Measurements from ENCODE around the gene TNFSF12.

Gene TNFSF12, protein sequence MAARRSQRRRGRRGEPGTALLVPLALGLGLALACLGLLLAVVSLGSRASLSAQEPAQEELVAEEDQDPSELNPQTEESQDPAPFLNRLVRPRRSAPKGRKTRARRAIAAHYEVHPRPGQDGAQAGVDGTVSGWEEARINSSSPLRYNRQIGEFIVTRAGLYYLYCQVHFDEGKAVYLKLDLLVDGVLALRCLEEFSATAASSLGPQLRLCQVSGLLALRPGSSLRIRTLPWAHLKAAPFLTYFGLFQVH

DNA sequence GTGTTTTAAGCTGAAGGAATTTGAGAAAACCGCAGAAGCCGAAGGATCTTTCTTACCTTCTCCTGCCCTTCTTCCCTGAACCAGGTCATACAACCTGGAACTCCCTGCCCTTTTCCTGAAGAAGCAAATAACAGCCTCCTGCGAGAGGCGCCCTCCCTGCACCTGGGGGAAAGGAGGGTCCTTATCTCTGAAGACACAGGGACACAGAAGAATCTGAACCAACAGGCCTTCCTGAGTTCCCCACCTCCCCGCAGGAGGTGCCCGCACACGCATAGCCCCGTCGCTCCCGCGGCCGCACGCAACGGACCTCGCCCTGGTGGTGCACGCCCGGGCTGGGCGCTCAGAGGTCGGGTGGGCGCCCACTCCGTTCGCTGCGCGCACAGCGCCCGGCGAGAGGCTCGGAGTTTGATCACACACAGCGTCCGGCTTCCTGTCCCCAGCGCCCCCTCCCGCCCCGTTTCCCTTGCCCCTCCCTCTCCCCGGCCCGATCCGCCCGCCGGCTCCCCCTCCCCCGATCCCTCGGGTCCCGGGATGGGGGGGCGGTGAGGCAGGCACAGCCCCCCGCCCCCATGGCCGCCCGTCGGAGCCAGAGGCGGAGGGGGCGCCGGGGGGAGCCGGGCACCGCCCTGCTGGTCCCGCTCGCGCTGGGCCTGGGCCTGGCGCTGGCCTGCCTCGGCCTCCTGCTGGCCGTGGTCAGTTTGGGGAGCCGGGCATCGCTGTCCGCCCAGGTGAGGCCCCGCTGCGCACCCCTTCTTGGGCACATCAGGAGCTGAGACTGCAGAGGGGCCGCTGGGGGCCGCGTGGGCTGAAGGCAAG is at the start of gene TNFSF12:
TSS of gene TNFSF12 (plus strand) at position 474 of the 816 bp plus-strand sequence. CDS start at position 570, 96 bp downstream.
- DNase-seq, result peak; percentile 50

DNA sequence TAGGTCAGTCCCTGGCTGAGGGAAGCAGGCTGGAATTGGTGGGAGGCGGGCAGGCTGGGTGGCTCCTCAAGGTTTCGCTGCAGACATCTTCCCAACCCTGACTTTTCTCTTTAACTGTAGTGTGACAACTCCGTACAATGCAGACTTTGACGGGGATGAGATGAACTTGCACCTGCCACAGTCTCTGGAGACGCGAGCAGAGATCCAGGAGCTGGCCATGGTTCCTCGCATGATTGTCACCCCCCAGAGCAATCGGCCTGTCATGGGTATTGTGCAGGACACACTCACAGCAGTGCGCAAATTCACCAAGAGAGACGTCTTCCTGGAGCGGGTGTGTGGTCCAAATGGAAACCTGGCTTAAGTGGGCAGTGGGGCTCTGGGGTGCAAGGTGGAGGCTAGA is 49.7 kb upstream of the TNFSF12 start:
- no peak for DNase-seq

DNA sequence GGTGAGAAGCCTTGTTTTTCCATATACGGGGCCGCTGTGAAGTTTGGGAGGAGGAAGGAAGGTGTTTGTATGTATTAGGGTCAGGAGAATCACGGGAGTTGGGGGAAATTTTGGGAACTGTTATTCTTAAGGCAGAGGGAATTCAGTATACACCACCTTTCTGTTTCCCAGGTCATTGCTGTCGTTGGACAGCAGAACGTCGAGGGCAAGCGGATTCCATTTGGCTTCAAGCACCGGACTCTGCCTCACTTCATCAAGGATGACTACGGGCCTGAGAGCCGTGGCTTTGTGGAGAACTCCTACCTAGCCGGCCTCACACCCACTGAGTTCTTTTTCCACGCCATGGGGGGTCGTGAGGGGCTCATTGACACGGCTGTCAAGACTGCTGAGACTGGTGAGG is 47.1 kb upstream of the TNFSF12 start:
- DNase-seq, result no peak

DNA sequence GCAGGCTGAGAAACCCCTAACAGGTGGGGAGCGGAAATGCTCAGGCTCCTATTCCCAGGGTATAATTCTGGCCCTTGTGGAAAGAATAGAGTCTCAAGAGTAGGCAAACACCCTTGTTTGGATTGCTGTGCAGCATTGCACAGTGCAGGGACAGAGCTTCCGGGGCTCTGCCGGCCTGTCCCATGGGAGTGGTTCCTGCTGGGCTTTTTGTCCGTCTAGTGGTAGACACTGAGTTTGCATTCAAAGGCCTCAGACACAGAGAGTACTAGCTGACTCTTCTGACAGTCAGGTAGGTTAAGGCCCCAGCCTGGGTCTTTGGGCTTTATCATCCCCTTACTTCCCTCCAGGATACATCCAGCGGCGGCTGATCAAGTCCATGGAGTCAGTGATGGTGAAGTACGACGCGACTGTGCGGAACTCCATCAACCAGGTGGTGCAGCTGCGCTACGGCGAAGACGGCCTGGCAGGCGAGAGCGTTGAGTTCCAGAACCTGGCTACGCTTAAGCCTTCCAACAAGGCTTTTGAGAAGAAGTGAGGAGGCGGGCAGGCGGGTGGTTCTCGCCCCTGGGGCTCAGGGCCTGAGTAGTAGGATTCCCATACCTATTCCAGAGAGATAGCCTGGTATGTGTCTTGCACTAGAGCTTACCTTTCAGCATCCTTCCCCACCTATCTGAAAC is 46.5 kb upstream of the TNFSF12 start:
- no peak for DNase-seq

DNA sequence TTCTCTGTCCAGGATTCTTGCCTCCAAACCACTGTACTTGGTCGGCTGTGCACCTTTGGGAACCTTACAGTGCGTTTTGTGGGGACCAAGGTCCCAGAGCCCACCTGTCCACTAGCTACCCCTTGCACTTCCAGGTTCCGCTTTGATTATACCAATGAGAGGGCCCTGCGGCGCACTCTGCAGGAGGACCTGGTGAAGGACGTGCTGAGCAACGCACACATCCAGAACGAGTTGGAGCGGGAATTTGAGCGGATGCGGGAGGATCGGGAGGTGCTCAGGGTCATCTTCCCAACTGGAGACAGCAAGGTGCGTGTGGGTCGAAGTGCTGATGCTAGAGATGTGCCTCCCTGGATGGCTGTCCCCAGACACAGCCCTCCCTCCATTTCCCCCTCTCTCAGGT is 45.9 kb upstream of the TNFSF12 start:
- no peak for DNase-seq

DNA sequence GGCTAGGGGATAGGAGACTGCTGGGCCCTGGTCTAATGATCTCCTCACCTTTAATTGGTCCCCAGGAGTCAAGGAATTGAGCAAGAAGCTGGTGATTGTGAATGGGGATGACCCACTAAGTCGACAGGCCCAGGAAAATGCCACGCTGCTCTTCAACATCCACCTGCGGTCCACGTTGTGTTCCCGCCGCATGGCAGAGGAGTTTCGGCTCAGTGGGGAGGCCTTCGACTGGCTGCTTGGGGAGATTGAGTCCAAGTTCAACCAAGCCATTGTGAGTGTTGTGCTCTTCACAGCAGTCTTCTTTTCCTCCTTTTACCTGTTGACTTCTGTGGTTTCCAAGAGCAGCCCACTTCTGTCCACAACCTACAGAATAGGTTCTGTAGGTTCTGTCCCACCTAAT is 45.3 kb upstream of the TNFSF12 start:
- no peak for DNase-seq

DNA sequence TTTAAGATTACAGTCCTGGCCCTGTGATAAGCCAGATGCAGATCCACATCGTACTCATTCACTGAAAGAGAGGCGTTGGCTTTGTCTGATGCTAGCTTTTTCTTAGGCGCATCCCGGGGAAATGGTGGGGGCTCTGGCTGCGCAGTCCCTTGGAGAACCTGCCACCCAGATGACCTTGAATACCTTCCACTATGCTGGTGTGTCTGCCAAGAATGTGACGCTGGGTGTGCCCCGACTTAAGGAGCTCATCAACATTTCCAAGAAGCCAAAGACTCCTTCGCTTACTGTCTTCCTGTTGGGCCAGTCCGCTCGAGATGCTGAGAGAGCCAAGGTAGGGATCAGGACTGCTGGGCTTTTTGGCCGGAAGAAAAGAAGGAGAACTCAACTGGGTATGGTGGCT is 40.7 kb upstream of the TNFSF12 start:
- DNase-seq, result no peak

DNA sequence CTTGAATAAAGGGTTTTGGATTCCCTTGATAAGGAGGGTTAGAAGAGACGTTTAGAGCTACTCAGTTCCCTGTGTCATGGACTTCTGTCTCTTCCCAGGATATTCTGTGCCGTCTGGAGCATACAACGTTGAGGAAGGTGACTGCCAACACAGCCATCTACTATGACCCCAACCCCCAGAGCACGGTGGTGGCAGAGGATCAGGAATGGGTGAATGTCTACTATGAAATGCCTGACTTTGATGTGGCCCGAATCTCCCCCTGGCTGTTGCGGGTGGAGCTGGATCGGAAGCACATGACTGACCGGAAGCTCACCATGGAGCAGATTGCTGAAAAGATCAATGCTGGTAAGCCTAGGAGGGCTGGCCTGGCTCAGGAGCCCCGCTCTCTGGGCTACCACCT is 40.0 kb upstream of the TNFSF12 start:
- no peak for DNase-seq

DNA sequence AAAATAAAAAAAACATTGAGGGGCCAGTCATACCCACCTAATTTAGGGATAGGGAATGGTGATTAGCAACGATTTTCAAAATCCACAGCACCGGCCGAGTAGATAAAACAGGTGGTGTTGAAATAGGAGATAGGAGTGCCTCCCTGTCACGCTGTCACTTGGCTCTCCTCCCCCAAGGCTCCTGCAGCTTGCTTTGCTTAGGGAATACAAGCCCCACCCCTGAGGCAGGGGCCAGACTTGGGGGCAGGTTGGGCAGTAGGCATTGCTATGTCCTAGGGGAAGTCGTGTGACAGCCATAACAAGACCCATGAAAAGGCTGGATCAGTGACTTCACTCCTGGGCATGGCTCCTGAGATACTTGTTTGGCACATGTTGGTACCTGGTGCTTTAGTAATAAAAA is 38.9 kb upstream of the TNFSF12 start:
- no peak for DNase-seq

DNA sequence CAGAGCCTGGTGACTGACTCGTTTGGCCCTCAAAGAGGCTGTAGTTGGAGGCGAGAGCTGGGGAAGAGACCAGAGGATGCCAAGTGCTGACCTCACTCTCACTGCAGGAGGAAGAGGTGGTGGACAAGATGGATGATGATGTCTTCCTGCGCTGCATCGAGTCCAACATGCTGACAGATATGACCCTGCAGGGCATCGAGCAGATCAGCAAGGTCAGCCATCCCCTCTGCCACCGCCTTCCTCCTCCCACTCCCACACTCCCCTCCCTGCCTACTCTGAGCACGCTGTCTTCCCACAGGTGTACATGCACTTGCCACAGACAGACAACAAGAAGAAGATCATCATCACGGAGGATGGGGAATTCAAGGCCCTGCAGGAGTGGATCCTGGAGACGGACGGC is 37.8 kb upstream of the TNFSF12 start:
- DNase-seq, result no peak

DNA sequence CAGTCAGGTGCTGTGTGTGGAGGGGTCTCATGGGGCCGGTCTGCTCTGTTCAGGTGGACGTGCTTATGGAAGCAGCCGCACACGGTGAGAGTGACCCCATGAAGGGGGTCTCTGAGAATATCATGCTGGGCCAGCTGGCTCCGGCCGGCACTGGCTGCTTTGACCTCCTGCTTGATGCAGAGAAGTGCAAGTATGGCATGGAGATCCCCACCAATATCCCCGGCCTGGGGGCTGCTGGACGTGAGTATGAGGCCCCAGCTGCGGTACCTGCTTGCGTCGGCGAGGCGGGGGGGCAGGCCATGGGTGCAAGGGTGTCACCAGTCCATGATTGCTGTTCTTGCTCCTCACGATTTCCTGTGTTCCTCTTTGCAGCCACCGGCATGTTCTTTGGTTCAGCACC is 36.8 kb upstream of the TNFSF12 start:
- DNase-seq, result no peak

DNA sequence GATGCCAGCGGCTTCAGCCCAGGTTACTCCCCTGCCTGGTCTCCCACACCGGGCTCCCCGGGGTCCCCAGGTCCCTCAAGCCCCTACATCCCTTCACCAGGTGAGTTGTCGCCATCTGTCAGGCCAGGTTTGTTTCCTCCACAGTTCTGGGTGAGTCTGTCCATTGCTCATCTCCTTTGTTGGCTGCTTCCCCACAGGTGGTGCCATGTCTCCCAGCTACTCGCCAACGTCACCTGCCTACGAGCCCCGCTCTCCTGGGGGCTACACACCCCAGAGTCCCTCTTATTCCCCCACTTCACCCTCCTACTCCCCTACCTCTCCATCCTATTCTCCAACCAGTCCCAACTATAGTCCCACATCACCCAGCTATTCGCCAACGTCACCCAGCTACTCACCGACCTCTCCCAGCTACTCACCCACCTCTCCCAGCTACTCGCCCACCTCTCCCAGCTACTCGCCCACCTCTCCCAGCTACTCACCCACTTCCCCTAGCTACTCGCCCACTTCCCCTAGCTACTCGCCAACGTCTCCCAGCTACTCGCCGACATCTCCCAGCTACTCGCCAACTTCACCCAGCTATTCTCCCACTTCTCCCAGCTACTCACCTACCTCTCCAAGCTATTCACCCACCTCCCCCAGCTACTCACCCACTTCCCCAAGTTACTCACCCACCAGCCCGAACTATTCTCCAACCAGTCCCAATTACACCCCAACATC is 35.9 kb upstream of the TNFSF12 start:
- DNase-seq, result no peak

DNA sequence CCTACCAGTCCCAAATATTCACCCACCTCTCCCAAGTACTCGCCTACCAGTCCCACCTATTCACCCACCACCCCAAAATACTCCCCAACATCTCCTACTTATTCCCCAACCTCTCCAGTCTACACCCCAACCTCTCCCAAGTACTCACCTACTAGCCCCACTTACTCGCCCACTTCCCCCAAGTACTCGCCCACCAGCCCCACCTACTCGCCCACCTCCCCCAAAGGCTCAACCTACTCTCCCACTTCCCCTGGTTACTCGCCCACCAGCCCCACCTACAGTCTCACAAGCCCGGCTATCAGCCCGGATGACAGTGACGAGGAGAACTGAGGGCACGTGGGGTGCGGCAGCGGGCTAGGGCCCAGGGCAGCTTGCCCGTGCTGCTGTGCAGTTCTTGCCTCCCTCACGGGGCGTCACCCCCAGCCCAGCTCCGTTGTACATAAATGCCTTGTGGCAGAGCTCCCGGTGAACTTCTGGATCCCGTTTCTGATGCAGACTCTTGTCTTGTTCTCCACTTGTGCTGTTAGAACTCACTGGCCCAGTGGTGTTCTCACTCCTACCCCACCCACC is 34.9 kb upstream of the TNFSF12 start:
- no peak for DNase-seq

DNA sequence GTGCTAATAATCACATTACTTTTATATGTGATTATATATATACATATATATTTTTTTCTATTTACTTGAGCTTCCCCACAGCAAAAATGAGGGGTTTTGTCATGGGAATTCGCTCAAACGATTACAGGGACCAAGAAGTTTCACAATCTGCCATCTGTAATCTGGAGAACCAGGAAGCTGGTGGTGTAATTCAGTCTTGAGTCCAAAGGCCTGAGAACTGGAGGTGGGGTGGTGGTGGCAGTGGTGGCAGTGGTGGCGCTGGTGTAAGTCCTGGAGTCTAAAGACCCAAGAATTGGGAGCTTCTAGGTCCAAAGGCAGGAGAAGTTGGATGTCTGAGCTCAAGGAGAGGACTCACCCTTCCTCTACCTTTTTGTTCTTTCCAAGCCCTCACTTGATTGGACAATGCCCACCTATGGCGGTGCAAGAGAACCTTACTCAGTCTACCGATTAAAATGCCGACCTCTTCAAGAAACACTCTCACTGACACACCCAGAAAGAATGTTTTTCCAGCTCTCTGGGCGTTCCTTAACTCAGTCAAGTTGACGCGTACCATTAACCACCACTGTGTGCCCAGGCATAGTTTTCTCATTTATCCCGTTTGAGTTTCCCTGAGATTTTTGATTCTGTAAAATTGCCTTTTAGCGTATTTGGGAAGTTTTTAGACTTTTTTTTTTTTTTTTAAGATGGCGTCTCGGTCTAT is 32.8 kb upstream of the TNFSF12 start:
- DNase-seq, result no peak

DNA sequence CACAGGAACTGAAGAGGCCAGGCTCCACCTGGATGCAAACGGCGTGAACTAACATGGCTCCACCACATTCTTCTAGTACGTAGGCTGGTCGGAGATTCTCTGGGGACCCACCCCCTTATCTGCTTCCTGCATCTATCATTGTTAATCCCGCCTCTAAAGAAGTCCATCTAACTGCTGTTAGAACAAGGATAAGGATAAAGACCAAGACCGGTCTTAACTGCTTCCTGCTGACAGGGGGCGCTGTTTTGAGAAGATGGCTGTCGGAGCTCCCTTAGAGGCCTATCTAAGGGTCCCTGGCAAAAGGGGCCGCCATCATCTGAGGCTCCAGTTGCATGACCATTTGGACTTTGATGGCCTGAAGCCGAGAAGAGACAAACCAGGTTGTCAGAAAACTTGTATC is 25.8 kb upstream of the TNFSF12 start:
- no peak for DNase-seq

DNA sequence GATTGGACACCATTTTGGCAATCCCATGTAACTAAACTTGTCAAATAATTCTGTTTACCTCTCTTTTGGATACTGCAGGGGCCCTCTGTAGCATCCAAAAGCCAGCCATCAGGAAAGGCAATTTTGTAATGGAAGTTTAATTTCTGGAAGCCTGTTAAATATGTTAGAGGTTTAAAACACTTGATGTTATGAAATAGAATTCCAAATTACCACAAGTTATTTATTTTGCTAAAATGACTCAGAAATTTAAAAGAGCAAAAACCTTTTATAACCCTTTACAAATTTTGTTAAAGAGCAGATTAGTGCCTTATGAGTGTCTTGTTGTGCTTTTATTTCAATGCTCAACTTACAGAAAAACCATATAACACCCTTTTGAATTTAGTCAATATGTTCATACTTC is 20.0 kb upstream of the TNFSF12 start:
- no peak for DNase-seq

DNA sequence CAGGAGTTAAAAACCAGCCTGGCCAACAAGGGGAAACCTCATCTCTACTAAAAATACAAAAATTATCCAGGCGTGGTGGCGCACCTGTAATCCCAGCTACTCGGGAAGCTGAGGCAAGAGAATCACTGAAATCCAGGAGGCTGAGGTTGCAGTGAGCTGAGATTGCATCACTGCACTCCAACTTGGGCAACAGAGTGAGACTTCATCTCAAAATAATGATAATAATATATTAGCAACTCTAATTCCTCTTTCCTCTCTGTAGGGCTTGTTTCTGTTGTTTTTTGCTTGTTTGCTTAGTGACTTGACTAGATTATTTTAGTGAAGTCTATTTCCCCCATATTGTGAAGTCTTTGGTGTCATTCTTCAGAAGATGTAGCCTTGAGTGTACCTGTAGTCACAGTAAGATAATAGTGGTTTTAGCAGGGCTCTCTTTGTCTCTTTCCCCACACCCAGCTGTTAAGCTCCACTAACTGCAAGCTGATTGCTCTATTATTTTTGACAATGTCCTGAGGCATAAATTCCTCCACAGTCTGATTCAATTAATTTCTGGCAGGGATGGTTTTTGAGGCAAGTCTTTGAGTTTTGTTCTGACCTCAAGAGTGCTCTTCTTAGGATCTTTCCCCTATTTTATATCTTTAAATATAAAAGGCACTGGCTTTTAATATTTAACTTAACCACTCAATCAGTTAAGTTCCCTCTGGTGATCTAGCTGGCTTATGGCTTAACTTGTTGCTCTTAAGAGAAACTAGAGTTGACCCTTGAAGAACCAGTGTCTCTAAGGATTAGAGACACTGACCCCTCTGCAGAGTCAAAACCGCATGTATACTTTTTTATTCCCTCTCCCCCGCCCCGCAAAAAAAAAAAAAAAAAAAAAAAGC is 18.6 kb upstream of the TNFSF12 start:
- DNase-seq, result no peak

DNA sequence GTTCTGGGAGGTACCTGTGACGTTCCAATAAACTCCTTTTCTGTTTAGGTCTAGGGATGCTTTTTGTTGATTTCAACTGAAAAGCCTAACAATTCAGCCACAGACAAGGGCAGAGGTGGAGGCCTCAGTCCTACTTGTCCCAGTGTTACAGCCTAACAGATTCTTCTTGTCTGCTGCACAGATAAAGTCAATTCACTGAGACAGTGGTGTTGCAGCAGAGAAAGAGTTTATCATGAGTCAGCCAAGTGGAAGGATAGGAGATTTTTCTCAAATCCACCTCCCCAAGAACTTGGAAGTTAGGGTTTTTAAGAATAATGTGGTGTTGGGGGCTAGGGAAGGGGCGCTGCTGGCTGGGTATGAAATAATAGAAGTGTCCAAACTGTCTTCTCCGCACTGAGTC is 10.8 kb upstream of the TNFSF12 start:
- DNase-seq, result no peak

DNA sequence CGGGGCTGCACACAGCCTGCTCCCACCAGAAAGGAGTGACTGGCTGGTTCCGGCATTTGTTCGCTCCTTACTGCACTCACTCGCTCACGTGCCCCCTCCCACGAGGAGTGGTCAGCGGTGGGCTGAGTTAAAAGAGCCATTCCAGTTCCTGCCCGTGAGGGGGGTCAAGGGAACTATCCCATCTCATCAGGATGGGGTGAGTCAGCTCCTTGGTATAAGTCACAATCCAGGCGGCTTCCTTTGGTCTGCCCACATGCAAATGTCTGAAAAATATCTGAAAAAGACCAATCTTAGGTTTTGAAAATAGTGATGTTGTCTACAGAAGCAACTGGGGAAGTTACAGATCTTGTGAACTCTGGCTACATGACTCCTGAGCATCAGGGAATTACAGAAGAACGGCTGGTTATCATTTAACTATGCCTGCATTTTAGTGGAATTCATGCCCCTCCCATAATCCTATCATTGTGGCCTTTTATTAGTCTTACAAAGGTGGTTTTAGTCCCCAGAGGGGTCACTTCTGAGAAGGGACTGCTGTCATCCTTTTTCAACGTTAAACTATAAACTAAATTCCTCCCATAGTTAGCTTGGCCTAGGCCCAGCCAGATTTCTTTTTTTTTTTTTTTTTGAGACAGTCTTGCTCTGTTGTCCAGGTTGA is 9.8 kb upstream of the TNFSF12 start:
- no peak for DNase-seq

DNA sequence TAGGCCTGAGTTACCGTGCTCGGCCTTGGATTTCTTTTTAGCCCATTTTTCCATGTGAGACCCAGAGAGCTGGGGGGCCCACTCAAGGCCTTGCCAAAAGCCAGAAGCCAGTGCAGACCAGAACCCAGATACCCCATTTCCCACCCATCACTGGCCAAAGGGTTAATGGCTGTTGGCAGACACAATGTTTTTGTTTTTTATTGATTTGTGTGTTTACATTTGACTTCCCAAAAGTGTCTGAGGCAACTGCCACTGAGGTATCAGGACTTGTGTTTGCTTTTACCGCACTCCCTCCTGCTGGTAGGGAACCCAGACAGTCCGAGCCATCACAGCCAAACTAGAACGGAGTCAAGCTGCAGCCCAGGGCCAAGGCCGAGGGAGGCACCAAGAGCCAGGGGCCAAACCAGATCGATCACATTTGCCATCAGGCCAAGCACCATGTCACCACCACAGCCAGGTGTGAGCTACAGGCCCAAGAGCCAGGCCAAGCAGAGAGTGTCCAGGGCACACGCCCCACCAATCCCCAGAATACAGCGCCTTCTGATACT is 7.7 kb upstream of the TNFSF12 start:
- no peak for DNase-seq

Measured in midbrain (tissue), 1 donor.